Tibial nerve (tissue), 3 donors: Measurements from ENCODE around the gene CNTN6.

Experiments
- POLR2A ChIP-seq, 2 donors: fragments of 450-650 bp; IDR thresholded peaks; one replicate each; pipeline ENCODE4 v1.6.1; 2017; ENCODE audit warnings: antibody characterized with exemption in 2 of 2, mild to moderate bottlenecking in 2 of 2, moderate library complexity in 2 of 2
- TF ChIP-seq, protein P1 (sequence below), 5 experiments: fragments of 200-600 bp in 3 of 5; fragments of 450-650 bp in 2 of 5; sonication (generic) in 3 of 5; IDR thresholded peaks; one replicate each; pipeline ENCODE4 v1.5.1; 2016 to 2019; ENCODE audit warnings: antibody characterized with exemption in 5 of 5, mild to moderate bottlenecking in 3 of 5, moderate library complexity in 2 of 5

DNA sequence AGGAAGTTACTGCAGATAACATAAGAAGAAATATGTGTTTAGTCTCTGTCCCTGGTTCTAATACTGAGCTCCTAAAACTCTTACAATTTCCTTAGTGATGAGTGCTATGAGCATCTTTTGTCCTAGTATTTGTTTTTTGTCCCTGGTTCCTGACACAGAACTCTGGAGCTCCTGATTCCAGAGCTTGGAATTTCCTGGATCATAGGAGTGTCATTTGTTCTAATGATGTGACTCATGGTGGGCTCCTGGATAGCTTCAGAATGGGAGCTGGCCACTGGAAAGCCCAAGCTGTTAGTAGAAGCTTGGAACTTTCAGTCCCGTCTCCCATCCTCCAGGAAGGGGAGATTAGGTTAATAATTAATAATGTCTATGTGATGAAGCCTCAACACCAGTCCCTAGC is 98.2 kb downstream of the CNTN6 start:
- TF ChIP-seq, protein P1, sequence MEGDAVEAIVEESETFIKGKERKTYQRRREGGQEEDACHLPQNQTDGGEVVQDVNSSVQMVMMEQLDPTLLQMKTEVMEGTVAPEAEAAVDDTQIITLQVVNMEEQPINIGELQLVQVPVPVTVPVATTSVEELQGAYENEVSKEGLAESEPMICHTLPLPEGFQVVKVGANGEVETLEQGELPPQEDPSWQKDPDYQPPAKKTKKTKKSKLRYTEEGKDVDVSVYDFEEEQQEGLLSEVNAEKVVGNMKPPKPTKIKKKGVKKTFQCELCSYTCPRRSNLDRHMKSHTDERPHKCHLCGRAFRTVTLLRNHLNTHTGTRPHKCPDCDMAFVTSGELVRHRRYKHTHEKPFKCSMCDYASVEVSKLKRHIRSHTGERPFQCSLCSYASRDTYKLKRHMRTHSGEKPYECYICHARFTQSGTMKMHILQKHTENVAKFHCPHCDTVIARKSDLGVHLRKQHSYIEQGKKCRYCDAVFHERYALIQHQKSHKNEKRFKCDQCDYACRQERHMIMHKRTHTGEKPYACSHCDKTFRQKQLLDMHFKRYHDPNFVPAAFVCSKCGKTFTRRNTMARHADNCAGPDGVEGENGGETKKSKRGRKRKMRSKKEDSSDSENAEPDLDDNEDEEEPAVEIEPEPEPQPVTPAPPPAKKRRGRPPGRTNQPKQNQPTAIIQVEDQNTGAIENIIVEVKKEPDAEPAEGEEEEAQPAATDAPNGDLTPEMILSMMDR (IDR thresholded peaks at IDR 0.05) = no peak
- TF ChIP-seq POLR2A (IDR thresholded peaks at IDR 0.05) = no peak
